ENCODE results near the gene CDH23. TPM values are rescaled to one million over a fixed set of nuclear protein-coding genes. Genes with fewer than 3 reads are reported as not detected.

CDH23 gene
- total and polyA plus RNA-seq, 2 donors (not counting 1 experiment from before 2014, with no cell fraction given), result 0.37 to 0.89 TPM

DNA sequence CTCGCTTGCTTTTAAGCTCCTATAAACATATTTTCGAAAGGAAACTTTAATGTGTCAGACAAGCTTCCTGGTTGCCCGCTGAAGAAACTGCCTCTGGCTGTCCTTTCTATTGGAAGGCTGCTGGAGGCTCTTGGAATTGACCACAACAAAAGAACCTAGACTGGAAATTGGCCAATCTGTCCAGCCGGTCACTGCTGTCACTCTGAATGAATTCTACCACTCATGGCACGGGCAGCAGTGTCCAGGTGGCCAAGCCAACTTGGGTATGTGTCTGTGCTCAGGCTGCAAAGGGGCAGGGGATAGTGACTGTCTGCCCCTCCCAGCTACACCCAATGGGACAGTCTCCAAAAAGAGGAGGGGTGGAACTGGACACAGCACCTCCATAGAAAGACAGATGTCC, 57.6 kb downstream of the CDH23 start:
- no peak overlapping the region for H3K27ac Mint-ChIP-seq
- 93% methylated on average over 5 of the region's 5 CpGs for WGBS (ENCODE audit: insufficient coverage)
- H3K27me3 Mint-ChIP-seq, result peaks cover 21% of the 10 kb centered on the region
- Histone ChIP-seq H3K79me2 (ENCODE audit: control insufficient read depth, insufficient read depth, low read length) (no peaks in the 10 kb centered on the region), H3K27me3 (replicated peaks in 1 of 4; ENCODE audit: control extremely low read depth in 1 of 4, control insufficient read depth in 3 of 4, insufficient read depth in 4 of 4, low read length in 3 of 4) (no peaks in the 10 kb centered on the region), H3K4me1 (ENCODE audit: control insufficient read depth in 2 of 2, insufficient read depth in 2 of 2, low read length in 2 of 2) (no peaks in the 10 kb centered on the region), H3K9ac (ENCODE audit: low read length) (no peak overlapping the region), H3K4me2 (replicated peaks; ENCODE audit: low read depth, low read length, poor library complexity, severe bottlenecking) (no peak overlapping the region), H3K9me3 (ENCODE audit: control extremely low read depth in 1 of 3, control insufficient read depth in 2 of 3, insufficient read depth in 1 of 3, low read length in 2 of 3) (no peaks in the 10 kb centered on the region), H4K20me1 (ENCODE audit: control insufficient read depth, insufficient read depth, low read length, poor library complexity, severe bottlenecking) (no peaks in the 10 kb centered on the region), H3K27ac (ENCODE audit: low read length in 2 of 2) (no peak overlapping the region), H2AFZ (ENCODE audit: insufficient read depth, low read depth, low read length, poor library complexity, severe bottlenecking) (no peak overlapping the region), H3K36me3 (replicated peaks in 1 of 2; ENCODE audit: control extremely low read depth in 1 of 2, control insufficient read depth in 1 of 2, extremely low read depth in 1 of 2, insufficient read depth in 2 of 2, low read length in 1 of 2) (no peaks in the 10 kb centered on the region), H3K4me3 (ENCODE audit: control extremely low read depth in 1 of 5, extremely low read depth in 1 of 5, insufficient read depth in 1 of 5, low read depth in 2 of 5, low read length in 4 of 5) (no peak overlapping the region)
- ATAC-seq (ENCODE audit: low read depth), result no peak
- TF ChIP-seq EZH2 (IDR thresholded peaks at IDR 0.05; ENCODE audit: borderline replicate concordance, insufficient read depth, low read depth, low read length, poor library complexity, severe bottlenecking), result no peak
- no peak for TF ChIP-seq CTCF (IDR thresholded peaks at IDR 0.05)
- ChIA-PET POLR2A (no interaction called here), CTCF (interaction anchor here (0.5 to 0.7 kb wide), 2 partner anchors 15 to 69 kb away, joined by 3 to 4 read pairs; no protein-coding TSS in a partner anchor)
- no peaks in the 10 kb centered on the region for H3K9me3 Mint-ChIP-seq (ENCODE audit: insufficient read depth)
- no peak for DNase-seq
- intact Hi-C loops (cut with micrococcal nuclease), result no loop called here
- H3K4me1 Mint-ChIP-seq, result no peaks in the 10 kb centered on the region
- no peak overlapping the region for H3K4me3 Mint-ChIP-seq

GRCh38 chr10:71455035-71455434, 58.3 kb downstream of the CDH23 start:
- H3K4me1 Mint-ChIP-seq, result no peaks in the 10 kb centered on the region
- no peak overlapping the region for H3K27ac Mint-ChIP-seq
- no peak overlapping the region for H3K9ac ChIP-seq (ENCODE audit: low read length)
- ChIA-PET POLR2A (no interaction called here), CTCF (no interaction called here)
- H3K4me1 ChIP-seq (ENCODE audit: control insufficient read depth in 2 of 2, insufficient read depth in 2 of 2, low read length in 2 of 2), result no peaks in the 10 kb centered on the region
- H2AFZ ChIP-seq (ENCODE audit: insufficient read depth, low read depth, low read length, poor library complexity, severe bottlenecking), result no peak overlapping the region
- intact Hi-C loops (cut with micrococcal nuclease), result no loop called here
- no peak overlapping the region for H3K27ac ChIP-seq (ENCODE audit: low read length in 2 of 2)
- peaks cover 21% of the 10 kb centered on the region for H3K27me3 Mint-ChIP-seq
- no peaks in the 10 kb centered on the region for H4K20me1 ChIP-seq (ENCODE audit: control insufficient read depth, insufficient read depth, low read length, poor library complexity, severe bottlenecking)
- WGBS (ENCODE audit: insufficient coverage), result no CpG with 5 or more reads among the region's 2 CpGs
- H3K79me2 ChIP-seq (ENCODE audit: control insufficient read depth, insufficient read depth, low read length), result no peaks in the 10 kb centered on the region
- no peak overlapping the region for H3K4me2 ChIP-seq (replicated peaks; ENCODE audit: low read depth, low read length, poor library complexity, severe bottlenecking)
- ATAC-seq (ENCODE audit: low read depth) (no peak), DNase-seq (no peak)
- H3K4me3 Mint-ChIP-seq, result no peak overlapping the region
- H3K9me3 ChIP-seq (ENCODE audit: control extremely low read depth in 1 of 3, control insufficient read depth in 2 of 3, insufficient read depth in 1 of 3, low read length in 2 of 3), result no peaks in the 10 kb centered on the region
- TF ChIP-seq EZH2 (IDR thresholded peaks at IDR 0.05; ENCODE audit: borderline replicate concordance, insufficient read depth, low read depth, low read length, poor library complexity, severe bottlenecking) (no peak), CTCF (IDR thresholded peaks at IDR 0.05) (no peak)
- no peak overlapping the region for H3K4me3 ChIP-seq (ENCODE audit: control extremely low read depth in 1 of 5, extremely low read depth in 1 of 5, insufficient read depth in 1 of 5, low read depth in 2 of 5, low read length in 4 of 5)
- H3K9me3 Mint-ChIP-seq (ENCODE audit: insufficient read depth), result no peaks in the 10 kb centered on the region
- no peaks in the 10 kb centered on the region for H3K27me3 ChIP-seq (replicated peaks in 1 of 4; ENCODE audit: control extremely low read depth in 1 of 4, control insufficient read depth in 3 of 4, insufficient read depth in 4 of 4, low read length in 3 of 4)
- H3K36me3 ChIP-seq (replicated peaks in 1 of 2; ENCODE audit: control extremely low read depth in 1 of 2, control insufficient read depth in 1 of 2, extremely low read depth in 1 of 2, insufficient read depth in 2 of 2, low read length in 1 of 2), result no peaks in the 10 kb centered on the region
